UCSD-AML1 (cell line): ENCODE results near the gene ULK4.
A peak's percentile ranks its signal among the peaks of the same experiment; 100 is the strongest.

Experiments
- DNase-seq: peaks from one replicate; lab custom pipeline; 2025; ENCODE audit not compliant: unreplicated experiment; lab: John Stamatoyannopoulos, UW

The ULK4 gene

DNA sequence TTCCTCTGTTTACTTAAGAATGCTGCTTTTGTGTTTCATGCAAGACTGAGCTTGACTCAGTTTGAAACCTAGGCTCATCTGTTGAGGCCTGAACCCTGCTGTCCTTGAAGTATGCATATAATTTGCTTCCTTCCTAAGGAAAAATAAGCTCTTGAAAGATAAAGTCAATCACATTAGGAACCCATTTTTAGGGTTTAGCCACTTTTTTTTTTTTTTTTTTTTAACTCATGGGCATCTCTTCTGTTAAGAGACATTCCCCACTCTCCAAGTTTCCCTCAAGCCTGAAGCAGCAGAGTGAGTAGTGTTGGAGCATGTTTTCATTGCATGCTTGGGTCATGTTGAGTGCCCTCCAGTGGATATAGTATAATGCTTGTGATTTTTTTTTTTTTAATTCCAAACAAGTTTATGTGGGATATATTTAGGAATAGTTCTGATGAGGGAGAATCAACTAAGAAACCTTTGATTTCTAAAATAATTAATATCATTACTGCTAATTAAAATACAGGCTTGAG lies 759.0 kb downstream of the ULK4 start:
- DNase-seq = no peak

DNA sequence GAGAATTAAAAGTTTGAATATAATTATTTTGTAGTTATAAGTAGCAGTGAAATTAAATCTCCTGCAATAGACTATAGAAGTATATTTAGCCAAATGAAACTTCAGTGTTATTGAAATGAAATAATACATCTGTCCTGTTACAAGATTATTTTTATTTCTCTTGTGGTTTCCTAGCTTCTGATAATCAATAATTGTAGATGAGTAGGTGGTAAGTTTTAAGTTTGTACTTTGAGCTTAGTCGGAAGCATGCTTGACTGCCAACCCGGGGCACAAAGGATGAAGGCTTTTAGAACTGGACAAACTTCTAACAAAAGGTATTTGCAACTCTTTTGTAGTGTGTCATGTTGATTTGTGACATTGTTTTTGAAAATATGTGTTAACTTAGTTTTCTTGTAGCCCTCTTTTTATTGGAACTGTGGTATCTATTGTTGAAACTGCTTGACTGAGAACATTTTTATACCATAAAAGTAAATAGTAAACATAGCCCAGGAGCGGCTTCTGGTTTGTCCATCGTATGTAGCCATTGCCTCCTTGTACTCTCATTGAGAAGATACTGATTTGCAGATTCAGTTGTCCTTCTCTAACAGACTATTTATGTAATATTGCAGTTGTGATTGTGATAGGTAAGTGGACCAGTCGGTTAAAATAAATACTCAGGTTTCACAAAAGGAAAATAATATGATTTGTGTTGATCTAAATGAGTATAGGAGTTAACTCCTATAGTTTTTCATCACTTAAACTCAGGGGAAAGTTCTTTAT lies 759.6 kb downstream of the ULK4 start:
- DNase-seq = no peak

DNA sequence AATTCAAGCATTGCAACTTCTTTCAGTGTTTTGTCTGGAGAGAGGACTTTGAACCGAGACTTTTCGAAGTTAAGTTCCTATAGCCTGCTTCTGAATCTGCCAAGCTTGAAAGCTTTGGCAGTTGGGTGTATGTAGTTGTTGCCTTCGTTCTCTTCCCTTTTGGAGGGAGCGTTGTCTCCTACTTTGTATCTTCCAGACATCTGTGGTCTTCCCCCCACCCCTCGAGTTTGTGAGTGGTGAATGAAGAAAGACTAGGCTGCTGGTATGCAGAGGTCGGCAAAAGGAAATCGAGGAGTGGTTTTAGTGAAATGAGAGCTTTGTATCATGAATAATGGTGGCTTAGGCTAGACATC lies 761.3 kb downstream of the ULK4 start:
- peak; percentile 31 for DNase-seq

DNA sequence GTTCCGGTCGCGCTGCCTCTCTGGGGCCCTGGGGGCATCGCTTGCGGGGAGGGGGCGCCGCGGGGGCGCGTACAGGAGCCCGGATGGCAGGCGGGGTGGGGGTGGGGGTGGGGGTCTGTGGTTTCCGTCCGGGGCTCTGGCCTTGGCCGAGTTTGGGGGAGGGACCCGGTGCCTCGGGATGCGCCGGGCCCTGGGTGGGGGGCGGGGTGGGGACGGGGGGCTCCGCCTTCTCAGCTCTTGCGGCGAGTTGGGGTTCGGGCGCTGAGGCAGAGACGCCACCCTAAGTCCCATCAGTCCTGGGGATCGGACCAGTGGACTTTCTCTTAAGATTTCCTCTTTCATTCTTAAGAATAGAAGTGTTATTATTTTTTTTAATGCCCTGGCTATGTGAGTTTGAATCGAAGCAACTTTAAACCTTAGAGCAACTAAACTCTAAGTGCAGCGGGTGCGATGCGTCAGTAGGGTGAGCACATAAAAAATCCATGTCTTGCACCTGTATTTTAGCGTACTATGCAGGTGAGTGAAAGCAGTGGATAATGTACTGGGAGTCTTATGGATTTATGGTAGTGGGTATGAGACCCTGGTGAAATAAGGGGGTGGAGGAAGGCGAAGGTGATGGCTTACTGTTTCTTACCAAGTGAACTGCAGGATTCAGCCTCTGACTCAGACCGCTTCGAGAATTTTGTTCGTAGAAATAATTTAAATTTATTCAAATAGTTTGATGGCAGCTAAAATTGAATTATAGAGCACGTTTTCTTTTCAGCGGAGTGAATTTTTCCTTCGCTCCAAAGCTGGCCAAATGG lies 761.8 kb downstream of the ULK4 start:
- peak; percentile 76 for DNase-seq

DNA sequence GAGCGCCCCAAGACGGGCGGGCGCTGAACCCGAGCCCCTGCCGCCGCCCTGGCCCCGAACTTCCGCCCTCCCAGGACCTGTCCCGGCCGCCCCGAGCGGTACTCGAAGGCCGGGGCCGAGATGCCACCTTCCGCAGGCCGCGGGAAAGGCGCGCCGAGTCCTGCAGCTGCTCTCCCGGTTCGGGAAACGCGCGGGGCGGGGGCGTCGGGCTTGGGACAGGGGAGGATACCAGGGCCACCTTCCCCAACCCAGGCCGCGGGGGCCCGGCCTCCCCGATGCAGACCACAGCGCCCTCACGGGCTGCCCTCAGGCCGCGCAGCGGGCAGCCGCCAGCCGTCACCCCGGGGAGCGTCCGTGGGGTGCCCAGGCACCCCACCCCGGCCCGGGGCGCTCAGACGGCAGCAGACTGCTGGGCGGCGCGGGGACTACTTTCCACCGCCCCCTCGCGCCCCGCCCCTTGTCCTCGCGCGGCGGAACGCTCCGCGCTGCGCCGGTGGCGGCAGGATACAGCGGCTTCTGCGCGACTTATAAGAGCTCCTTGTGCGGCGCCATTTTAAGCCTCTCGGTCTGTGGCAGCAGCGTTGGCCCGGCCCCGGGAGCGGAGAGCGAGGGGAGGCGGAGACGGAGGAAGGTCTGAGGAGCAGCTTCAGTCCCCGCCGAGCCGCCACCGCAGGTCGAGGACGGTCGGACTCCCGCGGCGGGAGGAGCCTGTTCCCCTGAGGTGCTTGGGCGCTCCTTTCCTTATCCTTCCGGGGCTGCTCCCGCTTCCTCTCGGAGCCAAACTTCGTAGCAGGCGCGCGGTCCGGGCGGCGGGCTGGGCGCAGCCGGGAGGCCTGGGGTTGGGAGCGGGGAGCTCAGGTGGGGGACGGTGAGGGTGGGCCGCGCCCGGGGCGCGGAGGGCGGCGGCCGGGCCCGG lies 762.7 kb downstream of the ULK4 start, which contains the start of gene CTNNB1:
CTNNB1 (plus strand) TSS at position 556 of the 916 bp plus-strand sequence. CDS start 24,564 bp downstream, outside the sequence.
- peak; percentile 93 for DNase-seq

DNA sequence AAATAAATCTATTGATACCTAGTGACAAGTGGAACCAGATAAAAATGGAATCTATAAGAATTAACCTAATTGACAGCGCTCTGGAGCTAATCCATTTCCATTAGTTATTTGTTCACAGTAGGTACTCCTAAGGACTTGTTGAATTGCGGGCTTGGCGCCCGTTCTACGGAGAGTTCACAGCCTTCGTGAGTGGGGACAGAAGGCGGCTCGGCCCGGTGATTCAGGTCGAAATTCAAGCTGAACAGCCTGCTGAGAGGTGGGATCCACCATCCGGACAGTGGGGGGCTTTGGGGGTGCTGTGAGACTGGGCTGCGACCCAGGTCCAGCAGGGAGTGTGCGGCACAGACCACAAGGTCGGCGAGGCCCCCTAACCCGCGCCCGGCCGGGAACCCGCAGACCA lies 763.4 kb downstream of the ULK4 start:
- no peak for DNase-seq

DNA sequence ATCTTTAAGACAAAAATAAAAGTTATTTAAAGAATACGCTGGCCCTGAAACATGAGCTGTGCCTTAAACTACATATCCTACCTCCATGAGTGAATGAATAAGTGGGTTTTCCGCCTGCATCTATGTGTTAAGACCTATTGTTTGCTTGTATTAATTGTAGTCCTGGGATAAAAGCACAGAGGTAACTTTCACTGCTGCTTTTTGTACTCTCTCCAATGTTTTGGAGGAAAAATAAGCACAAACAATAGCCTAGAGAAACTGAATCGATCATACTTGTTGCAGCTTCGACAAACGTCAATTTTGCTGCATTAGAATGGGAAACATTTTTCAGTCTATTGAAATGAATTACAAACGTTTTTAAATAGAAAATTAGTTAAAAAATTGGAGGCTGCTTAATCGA lies 763.9 kb downstream of the ULK4 start:
- no peak for DNase-seq
